Left ventricle myocardium inferior (tissue), 1 donor: ENCODE data around the gene ERH. TPM values are rescaled to one million over a fixed set of nuclear protein-coding genes. Genes with fewer than 3 reads are reported as not detected.

Source experiments
- DNase-seq: peaks from one replicate; pipeline ENCODE4 v3.0.0-alpha.2; 2020
- H3K27ac ChIP-seq: fragments of 200-600 bp; replicated peaks from 2 replicates; pipeline ENCODE4 v1.8.0; 2021
- H3K27me3 ChIP-seq: fragments of 200-600 bp; 2 replicates; pipeline ENCODE4 v1.8.0; 2021; ENCODE audit warnings: low read depth
- H3K36me3 ChIP-seq: fragments of 200-600 bp; 2 replicates; pipeline ENCODE4 v1.8.0; 2021
- H3K4me1 ChIP-seq: fragments of 200-600 bp; 2 replicates; pipeline ENCODE4 v1.8.0; 2021
- H3K4me3 ChIP-seq: fragments of 200-600 bp; 2 replicates; pipeline ENCODE4 v1.8.0; 2021; ENCODE audit warnings: mild to moderate bottlenecking, moderate library complexity
- H3K9me3 ChIP-seq: fragments of 200-600 bp; replicated peaks from 2 replicates; pipeline ENCODE4 v1.8.0; 2021
- intact Hi-C: fragments of 100-400 bp; cut with micrococcal nuclease; formaldehyde crosslinking; loops from one replicate; pipeline ENCODE4 v1.11.0; 2022
- long read RNA-seq: library from polyadenylated mRNA; unstranded; transcript quantifications from one replicate; pipeline ENCODE4 v2.0.0, GENCODE V29; 2021
- total RNA-seq: library from RNA; stranded (reverse); fragmentation: NEBNext Ultra II Directional; extraction: Animal tissue kit (Norgen Biotek cat#: 25700); gene quantifications from one replicate; pipeline ENCODE4 v1.2.1, GENCODE V29; 2021
- TF ChIP-seq, protein P1 (sequence below): fragments of 200-600 bp; IDR thresholded peaks from 2 replicates; pipeline ENCODE4 v1.8.0; 2021; ENCODE audit warnings: antibody characterized with exemption, mild to moderate bottlenecking, borderline replicate concordance
- donor health status: DM: no; HTN: yes; CAD: no; lungs with severe emphysema.

ERH gene
- 105 TPM for total RNA-seq
- long read RNA-seq, transcript ERH-203 (4 exons, 1,124 nt): major isoform, 6 of 9 reads
- long read RNA-seq, partial matches to known transcripts: 0 of 9 reads
- long read RNA-seq, other reads (novel, unspliced or antisense): 3 of 9 reads

DNA sequence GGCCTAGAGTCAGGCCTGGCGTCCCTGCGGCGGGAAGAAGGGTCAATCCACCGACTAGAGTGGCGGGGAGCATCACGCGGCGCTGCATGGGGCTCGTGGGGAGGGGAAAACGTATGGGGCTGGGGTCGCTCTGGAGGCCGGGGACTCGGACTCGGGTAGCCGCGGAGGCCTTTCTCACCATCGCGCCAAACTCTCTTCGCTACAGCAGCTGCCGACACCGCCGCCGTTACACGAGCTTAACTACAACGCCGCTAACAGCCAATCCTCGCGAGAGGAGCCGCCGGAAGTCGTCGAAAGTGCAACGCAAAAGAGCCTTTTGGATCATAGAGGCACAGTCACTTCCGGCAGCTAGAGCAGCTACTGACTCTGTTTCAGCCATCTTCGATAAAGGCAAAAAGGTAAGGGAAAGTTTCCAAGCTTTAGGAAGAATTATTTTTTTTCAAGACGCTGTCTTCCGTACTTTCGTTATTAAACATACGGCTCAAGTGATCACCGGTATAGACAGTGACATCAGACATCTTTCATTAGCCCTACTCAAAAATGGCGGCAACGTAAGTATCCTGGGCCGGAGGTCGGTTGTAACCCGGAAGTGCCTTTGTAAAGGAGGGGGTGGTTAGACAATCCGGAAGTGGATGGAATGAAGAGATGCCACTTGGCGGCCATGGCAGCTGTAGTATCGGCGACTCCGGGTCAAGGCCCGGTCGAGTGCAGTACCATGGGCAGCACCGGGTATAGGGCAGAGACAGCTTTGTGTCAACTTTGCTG, at the start of gene ERH, which contains the start of gene SLC39A9:
Gene ERH, minus strand, starts transcription at position 247 of the 765 bp plus-strand sequence. Its CDS starts 66 bp downstream, at position 181.
Gene SLC39A9, plus strand, starts transcription at position 640 of the 765 bp plus-strand sequence. CDS start 678 bp downstream, outside the sequence.
- intact Hi-C loops: no loop called here
- DNase-seq: peak; percentile 96
- H3K9me3 ChIP-seq: no peaks in the 10 kb centered on the region
- no peaks in the 10 kb centered on the region for H3K27me3 ChIP-seq
- H3K4me1 ChIP-seq: peaks cover 82% of the 10 kb centered on the region
- TF ChIP-seq, protein P1, sequence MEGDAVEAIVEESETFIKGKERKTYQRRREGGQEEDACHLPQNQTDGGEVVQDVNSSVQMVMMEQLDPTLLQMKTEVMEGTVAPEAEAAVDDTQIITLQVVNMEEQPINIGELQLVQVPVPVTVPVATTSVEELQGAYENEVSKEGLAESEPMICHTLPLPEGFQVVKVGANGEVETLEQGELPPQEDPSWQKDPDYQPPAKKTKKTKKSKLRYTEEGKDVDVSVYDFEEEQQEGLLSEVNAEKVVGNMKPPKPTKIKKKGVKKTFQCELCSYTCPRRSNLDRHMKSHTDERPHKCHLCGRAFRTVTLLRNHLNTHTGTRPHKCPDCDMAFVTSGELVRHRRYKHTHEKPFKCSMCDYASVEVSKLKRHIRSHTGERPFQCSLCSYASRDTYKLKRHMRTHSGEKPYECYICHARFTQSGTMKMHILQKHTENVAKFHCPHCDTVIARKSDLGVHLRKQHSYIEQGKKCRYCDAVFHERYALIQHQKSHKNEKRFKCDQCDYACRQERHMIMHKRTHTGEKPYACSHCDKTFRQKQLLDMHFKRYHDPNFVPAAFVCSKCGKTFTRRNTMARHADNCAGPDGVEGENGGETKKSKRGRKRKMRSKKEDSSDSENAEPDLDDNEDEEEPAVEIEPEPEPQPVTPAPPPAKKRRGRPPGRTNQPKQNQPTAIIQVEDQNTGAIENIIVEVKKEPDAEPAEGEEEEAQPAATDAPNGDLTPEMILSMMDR: no peak
- peak within 1 kb of the TSS; percentile 92 for H3K4me3 ChIP-seq
- H3K27ac ChIP-seq: peak within 1 kb of the TSS; percentile 95
- H3K36me3 ChIP-seq: peaks cover 30% of the 10 kb centered on the region

DNA sequence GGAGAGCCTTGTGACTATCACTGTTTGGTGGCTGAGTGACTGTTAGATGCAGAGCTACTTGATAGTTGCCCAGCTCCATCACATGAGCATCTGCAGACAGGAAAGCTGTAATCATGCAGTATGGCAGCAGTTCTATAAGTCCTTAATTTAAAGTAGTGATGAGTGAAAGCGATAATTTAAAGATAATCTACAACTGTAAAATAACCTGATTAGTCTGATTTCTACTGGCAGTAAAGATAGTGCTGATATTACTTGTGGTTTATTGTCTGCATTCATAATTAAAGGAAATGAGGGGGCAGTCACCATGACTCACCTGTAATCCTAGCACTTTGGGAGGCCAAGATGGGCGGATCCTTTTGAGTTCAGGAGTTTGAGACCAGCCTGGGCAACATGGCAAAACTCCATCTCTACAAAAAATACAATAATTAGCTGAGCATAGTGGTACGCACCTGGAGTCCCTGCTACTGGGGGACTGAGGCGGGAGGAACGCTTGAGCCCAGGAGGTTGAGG, 45.3 kb upstream of the ERH start:
- Histone ChIP-seq H3K9me3 (no peaks in the 10 kb centered on the region), H3K4me3 (no peak overlapping the region), H3K4me1 (no peaks in the 10 kb centered on the region), H3K27ac (no peak overlapping the region), H3K36me3 (peaks cover 22% of the 10 kb centered on the region), H3K27me3 (no peaks in the 10 kb centered on the region)
- intact Hi-C loops: no loop called here
- TF ChIP-seq, protein P1: no peak
- no peak for DNase-seq

DNA sequence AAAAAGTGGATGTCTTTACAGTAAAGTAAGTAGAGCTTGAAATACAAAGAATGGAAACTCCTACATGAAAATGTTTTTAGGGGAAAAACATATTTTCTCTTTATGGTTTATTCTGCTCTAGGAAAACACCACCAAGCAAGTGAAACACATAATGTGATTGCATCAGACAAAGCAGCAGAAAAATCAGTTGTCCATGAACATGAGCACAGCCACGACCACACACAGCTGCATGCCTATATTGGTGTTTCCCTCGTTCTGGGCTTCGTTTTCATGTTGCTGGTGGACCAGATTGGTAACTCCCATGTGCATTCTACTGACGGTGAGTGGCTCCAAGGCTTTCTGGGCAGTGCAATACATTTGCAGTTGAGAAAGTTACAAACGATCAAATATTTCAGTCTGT, 43.8 kb upstream of the ERH start:
- Histone ChIP-seq H3K27me3 (no peaks in the 10 kb centered on the region), H3K9me3 (no peaks in the 10 kb centered on the region), H3K4me3 (no peak overlapping the region), H3K4me1 (no peaks in the 10 kb centered on the region), H3K27ac (no peak overlapping the region), H3K36me3 (peaks cover 22% of the 10 kb centered on the region)
- intact Hi-C loops: no loop called here
- no peak for DNase-seq
- TF ChIP-seq, protein P1: no peak

DNA sequence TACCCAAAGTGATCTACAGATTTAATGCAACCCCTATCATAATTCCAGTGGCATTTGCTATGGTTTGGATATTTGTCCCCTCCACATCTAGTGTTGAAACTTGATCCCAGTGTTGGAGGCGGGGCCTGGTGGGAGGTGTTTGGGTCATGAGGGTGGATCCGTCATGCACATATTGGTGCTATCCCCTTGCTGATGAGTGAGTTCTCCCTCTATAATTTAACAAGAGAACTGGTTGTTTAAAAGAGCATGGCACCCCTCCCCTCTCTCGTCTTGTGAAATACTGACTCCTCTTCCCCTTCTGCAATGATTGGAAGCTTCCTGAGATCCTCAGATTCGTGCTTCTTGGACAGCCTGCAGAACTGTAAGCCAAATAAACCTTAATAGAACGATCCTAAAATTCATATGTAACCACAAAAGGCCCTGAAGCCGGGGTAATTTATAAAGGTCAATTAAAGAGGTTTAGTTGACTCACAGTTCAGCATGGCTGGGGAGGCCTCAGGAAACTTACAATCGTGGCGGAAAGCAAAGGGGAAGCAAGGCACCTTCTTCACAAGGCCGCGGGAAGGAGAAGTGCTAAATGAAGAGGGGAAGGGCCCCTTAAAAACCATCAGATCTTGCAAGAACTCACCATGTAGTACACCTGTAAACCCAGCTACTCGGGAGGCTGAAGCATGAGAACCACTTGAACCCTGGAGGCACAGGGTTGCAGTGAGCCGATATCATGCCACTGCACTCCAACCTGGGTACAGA, 41.6 kb upstream of the ERH start:
- intact Hi-C loops: no loop called here
- H3K9me3 ChIP-seq: no peaks in the 10 kb centered on the region
- DNase-seq: no peak
- no peaks in the 10 kb centered on the region for H3K27me3 ChIP-seq
- TF ChIP-seq, protein P1: no peak
- H3K4me1 ChIP-seq: no peaks in the 10 kb centered on the region
- H3K4me3 ChIP-seq: no peak overlapping the region
- H3K27ac ChIP-seq: no peak overlapping the region
- H3K36me3 ChIP-seq: peaks cover 19% of the 10 kb centered on the region

DNA sequence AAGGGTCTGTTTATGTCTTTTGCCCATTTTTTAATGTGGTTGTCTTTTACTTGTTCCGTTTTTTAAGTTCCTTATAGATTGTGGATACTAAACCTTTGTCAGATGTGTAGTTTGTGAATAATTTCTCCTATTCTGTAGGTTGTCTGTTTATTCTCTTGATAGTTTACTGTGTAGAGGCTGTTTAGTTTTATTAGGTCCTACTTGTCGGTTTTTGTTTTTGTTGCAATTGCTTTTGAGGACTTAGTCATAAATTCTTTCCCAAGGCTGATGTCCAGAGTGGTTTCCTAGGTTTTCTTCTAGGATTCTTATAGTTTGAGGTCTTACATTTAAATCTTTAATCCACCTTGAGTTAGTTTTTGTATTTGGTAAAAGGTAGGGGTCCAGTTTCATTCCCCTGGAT, 34.3 kb upstream of the ERH start:
- no peak for DNase-seq
- TF ChIP-seq, protein P1: no peak
- intact Hi-C loops: no loop called here
- Histone ChIP-seq H3K4me3 (no peak overlapping the region), H3K9me3 (no peaks in the 10 kb centered on the region), H3K36me3 (peaks cover 4% of the 10 kb centered on the region), H3K4me1 (no peaks in the 10 kb centered on the region), H3K27me3 (no peaks in the 10 kb centered on the region), H3K27ac (no peak overlapping the region)
